ENCODE data around the gene IKZF3.
A peak's percentile ranks its signal among the peaks of the same experiment; 100 is the strongest.

IKZF3 gene

DNA sequence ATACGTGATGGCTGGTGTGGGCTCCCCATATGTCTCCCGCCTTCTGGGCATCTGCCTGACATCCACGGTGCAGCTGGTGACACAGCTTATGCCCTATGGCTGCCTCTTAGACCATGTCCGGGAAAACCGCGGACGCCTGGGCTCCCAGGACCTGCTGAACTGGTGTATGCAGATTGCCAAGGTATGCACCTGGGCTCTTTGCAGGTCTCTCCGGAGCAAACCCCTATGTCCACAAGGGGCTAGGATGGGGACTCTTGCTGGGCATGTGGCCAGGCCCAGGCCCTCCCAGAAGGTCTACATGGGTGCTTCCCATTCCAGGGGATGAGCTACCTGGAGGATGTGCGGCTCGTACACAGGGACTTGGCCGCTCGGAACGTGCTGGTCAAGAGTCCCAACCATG, 139.4 kb downstream of the IKZF3 start:
- H2AFZ ChIP-seq (ENCODE audit: low read depth, low read length): no peak overlapping the region
- H3K79me2 ChIP-seq (ENCODE audit: low read length): peaks cover 4% of the 10 kb centered on the region
- H3K4me3 ChIP-seq (ENCODE audit: low read length): no peak overlapping the region
- H3K4me2 ChIP-seq (ENCODE audit: low read length): no peak overlapping the region
- TF ChIP-seq, protein P1, sequence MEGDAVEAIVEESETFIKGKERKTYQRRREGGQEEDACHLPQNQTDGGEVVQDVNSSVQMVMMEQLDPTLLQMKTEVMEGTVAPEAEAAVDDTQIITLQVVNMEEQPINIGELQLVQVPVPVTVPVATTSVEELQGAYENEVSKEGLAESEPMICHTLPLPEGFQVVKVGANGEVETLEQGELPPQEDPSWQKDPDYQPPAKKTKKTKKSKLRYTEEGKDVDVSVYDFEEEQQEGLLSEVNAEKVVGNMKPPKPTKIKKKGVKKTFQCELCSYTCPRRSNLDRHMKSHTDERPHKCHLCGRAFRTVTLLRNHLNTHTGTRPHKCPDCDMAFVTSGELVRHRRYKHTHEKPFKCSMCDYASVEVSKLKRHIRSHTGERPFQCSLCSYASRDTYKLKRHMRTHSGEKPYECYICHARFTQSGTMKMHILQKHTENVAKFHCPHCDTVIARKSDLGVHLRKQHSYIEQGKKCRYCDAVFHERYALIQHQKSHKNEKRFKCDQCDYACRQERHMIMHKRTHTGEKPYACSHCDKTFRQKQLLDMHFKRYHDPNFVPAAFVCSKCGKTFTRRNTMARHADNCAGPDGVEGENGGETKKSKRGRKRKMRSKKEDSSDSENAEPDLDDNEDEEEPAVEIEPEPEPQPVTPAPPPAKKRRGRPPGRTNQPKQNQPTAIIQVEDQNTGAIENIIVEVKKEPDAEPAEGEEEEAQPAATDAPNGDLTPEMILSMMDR (IDR thresholded peaks at IDR 0.05; ENCODE audit: low read depth, low read length): no peak
- no peak for TF ChIP-seq EZH2phosphoT487 (IDR thresholded peaks at IDR 0.05; ENCODE audit: low read depth)
- peaks cover 11% of the 10 kb centered on the region for H3K4me1 ChIP-seq (ENCODE audit: low read length)
- H3K9me3 ChIP-seq (ENCODE audit: insufficient read depth, low read length): no peaks in the 10 kb centered on the region
- H3K27me3 ChIP-seq (ENCODE audit: low read depth, low read length): no peaks in the 10 kb centered on the region
- no peak overlapping the region for H3K27ac ChIP-seq (ENCODE audit: low read length)
- H3K9ac ChIP-seq (ENCODE audit: low read length): no peak overlapping the region
- H3K36me3 ChIP-seq (replicated peaks; ENCODE audit: low read depth, low read length): peaks cover 14% of the 10 kb centered on the region
- H4K20me1 ChIP-seq (ENCODE audit: insufficient read depth, low read length): no peaks in the 10 kb centered on the region

DNA sequence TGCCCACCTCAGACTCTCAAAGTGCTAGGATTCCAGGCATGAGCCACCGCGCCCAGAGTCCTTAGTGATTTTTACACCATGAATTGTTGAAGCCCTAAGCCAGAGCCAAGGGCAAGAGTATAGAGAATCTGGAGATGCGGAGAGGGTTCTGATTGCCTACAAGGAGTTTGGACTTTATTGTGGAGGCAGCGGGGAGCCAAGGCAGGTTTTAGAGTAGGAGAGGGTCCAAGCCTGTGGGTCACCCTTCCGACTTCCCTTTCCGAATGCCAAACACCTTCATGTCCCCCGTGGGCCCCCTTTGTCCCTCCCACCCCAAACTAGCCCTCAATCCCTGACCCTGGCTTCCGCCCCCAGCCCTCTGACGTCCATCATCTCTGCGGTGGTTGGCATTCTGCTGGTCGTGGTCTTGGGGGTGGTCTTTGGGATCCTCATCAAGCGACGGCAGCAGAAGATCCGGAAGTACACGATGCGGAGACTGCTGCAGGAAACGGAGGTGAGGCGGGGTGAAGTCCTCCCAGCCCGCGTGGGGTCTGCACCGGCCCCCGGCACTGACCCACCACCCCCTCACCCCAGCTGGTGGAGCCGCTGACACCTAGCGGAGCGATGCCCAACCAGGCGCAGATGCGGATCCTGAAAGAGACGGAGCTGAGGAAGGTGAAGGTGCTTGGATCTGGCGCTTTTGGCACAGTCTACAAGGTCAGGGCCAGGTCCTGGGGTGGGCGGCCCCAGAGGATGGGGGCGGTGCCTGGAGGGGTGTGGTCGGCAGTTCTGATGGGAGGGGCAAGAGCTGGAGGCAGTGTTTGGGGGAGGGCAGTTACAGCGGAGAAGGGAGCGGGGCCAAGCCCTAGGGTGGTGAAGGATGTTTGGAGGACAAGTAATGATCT, 140.9 kb downstream of the IKZF3 start:
- Histone ChIP-seq H3K4me3 (ENCODE audit: low read length) (peak overlapping the region; percentile 80), H3K9me3 (ENCODE audit: insufficient read depth, low read length) (no peaks in the 10 kb centered on the region), H3K27me3 (ENCODE audit: low read depth, low read length) (no peaks in the 10 kb centered on the region), H4K20me1 (ENCODE audit: insufficient read depth, low read length) (no peaks in the 10 kb centered on the region), H3K4me1 (ENCODE audit: low read length) (peaks cover 6% of the 10 kb centered on the region; the same call in 1 of the 2 replicates), H3K36me3 (replicated peaks; ENCODE audit: low read depth, low read length) (peaks cover 5% of the 10 kb centered on the region), H3K27ac (ENCODE audit: low read length) (no peak overlapping the region), H3K79me2 (ENCODE audit: low read length) (no peaks in the 10 kb centered on the region), H3K4me2 (ENCODE audit: low read length) (peak overlapping the region; percentile 73), H3K9ac (ENCODE audit: low read length) (peak overlapping the region; percentile 56), H2AFZ (ENCODE audit: low read depth, low read length) (no peak overlapping the region; the same call in 1 of the 2 replicates)
- TF ChIP-seq, protein P1 (IDR thresholded peaks at IDR 0.05; ENCODE audit: low read depth, low read length): no peak
- TF ChIP-seq EZH2phosphoT487 (IDR thresholded peaks at IDR 0.05; ENCODE audit: low read depth): no peak

DNA sequence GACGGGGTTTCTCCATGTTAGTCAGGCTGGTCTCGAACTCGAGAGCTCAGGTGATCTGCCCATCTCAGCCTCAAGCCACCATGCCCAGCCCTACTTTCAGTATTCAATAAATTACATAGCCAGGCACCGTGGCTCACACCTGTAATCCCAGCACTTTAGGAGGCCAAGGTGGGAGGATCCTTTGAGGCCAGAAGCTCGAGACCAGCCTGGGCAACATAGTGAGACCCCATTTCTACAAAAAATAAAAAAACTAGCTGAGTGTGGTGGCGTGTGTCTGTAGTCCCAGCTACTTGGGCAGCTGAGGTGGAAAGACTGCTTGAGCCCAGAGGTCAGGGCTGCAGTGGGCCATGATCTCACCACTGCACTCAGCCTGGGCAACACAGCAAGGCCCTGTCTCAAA, 142.0 kb downstream of the IKZF3 start:
- Histone ChIP-seq H3K4me3 (ENCODE audit: low read length) (no peak overlapping the region), H3K4me2 (ENCODE audit: low read length) (no peak overlapping the region), H2AFZ (ENCODE audit: low read depth, low read length) (no peak overlapping the region), H4K20me1 (ENCODE audit: insufficient read depth, low read length) (no peaks in the 10 kb centered on the region), H3K9ac (ENCODE audit: low read length) (no peak overlapping the region), H3K27ac (ENCODE audit: low read length) (no peak overlapping the region), H3K4me1 (ENCODE audit: low read length) (peaks cover 6% of the 10 kb centered on the region; the same call in 1 of the 2 replicates), H3K36me3 (replicated peaks; ENCODE audit: low read depth, low read length) (no peaks in the 10 kb centered on the region), H3K79me2 (ENCODE audit: low read length) (no peaks in the 10 kb centered on the region), H3K27me3 (ENCODE audit: low read depth, low read length) (no peaks in the 10 kb centered on the region), H3K9me3 (ENCODE audit: insufficient read depth, low read length) (no peaks in the 10 kb centered on the region)
- no peak for TF ChIP-seq EZH2phosphoT487 (IDR thresholded peaks at IDR 0.05; ENCODE audit: low read depth)
- TF ChIP-seq, protein P1 (IDR thresholded peaks at IDR 0.05; ENCODE audit: low read depth, low read length): no peak

DNA sequence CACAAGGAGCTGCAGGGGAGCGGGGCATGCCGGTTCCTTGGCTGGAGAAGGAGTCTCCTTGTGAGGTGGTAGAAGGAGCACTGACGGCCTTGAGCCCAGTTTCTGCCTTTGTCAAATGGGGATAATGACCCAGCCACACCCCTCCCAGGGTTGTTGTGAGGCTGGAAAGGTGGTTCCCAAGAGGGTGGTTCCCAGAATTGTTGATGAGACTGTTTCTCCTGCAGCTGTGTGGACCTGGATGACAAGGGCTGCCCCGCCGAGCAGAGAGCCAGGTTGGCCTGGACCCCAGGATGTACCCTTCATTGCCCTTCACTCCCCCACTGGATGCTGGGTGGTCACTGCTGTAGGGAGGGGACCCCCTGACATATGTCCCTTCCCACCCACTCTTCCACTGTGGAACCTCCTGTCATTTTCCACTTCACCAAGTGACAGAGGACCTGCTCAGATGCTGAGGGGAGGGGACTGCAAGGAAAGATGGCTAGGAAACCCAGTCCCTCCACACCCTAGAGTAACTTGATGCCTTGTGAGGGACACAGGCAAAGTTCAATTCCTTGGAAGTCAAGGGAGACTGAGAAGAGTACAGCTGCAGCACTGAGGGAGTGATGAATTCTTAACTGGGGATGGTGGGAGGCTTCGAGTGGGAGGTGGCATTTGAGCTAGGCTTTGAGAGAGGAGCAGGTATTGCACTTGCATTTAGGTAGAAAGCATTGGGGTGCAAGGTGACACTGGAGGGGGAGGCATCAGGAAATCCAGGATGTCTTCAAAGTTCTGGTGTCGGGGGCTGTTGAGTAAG, 144.4 kb downstream of the IKZF3 start:
- Histone ChIP-seq H2AFZ (ENCODE audit: low read depth, low read length) (no peak overlapping the region), H3K9ac (ENCODE audit: low read length) (no peak overlapping the region), H3K79me2 (ENCODE audit: low read length) (no peaks in the 10 kb centered on the region), H4K20me1 (ENCODE audit: insufficient read depth, low read length) (no peaks in the 10 kb centered on the region), H3K4me2 (ENCODE audit: low read length) (no peak overlapping the region), H3K36me3 (replicated peaks; ENCODE audit: low read depth, low read length) (no peaks in the 10 kb centered on the region), H3K4me1 (ENCODE audit: low read length) (peaks cover 22% of the 10 kb centered on the region), H3K27ac (ENCODE audit: low read length) (no peak overlapping the region), H3K9me3 (ENCODE audit: insufficient read depth, low read length) (no peaks in the 10 kb centered on the region), H3K27me3 (ENCODE audit: low read depth, low read length) (no peaks in the 10 kb centered on the region), H3K4me3 (ENCODE audit: low read length) (no peak overlapping the region)
- TF ChIP-seq EZH2phosphoT487 (IDR thresholded peaks at IDR 0.05; ENCODE audit: low read depth): no peak
- TF ChIP-seq, protein P1 (IDR thresholded peaks at IDR 0.05; ENCODE audit: low read depth, low read length): no peak
